Osteoblast (primary cell): Measurements from ENCODE around the gene TRIML2. TPM values are rescaled to one million over a fixed set of nuclear protein-coding genes. Genes with fewer than 3 reads are reported as not detected.
A peak's percentile ranks its signal among the peaks of the same experiment; 100 is the strongest.

Experiments used
- DNase-seq: peaks from one replicate; pipeline ENCODE4 v3.0.0; 2011; ENCODE audit warnings: low spot score, mixed read lengths; ENCODE audit not compliant: insufficient read length; ENCODE audit errors: missing footprints
- H2AFZ ChIP-seq: 2 replicates; pipeline ENCODE4 v1.6.0; 2011; ENCODE audit warnings: mild to moderate bottlenecking, low read length
- H3K27ac ChIP-seq: 2 replicates; pipeline ENCODE4 v1.5.1; 2011; ENCODE audit warnings: mild to moderate bottlenecking, low read depth, low read length, moderate library complexity
- H3K27me3 ChIP-seq: 2 replicates; pipeline ENCODE4 v1.6.0; 2012; ENCODE audit warnings: mild to moderate bottlenecking, control low read depth, inconsistent platforms, low read length, moderate library complexity; ENCODE audit not compliant: insufficient read depth
- H3K36me3 ChIP-seq: 2 replicates; pipeline ENCODE4 v1.5.1; 2011; ENCODE audit warnings: mild to moderate bottlenecking, low read length, control low read depth, moderate library complexity; ENCODE audit not compliant: insufficient read depth
- H3K4me1 ChIP-seq: 2 replicates; pipeline ENCODE4 v1.5.1; 2011; ENCODE audit warnings: mild to moderate bottlenecking, low read length, control low read depth, moderate library complexity; ENCODE audit not compliant: insufficient read depth
- H3K4me2 ChIP-seq: 2 replicates; pipeline ENCODE4 v1.6.0; 2011; ENCODE audit warnings: mild to moderate bottlenecking, low read length; ENCODE audit not compliant: insufficient read depth
- H3K4me3 ChIP-seq: fragments of 200-600 bp; sonication (generic); 3 replicates; pipeline ENCODE4 v1.5.1; 2012; ENCODE audit warnings: mild to moderate bottlenecking, low read length, inconsistent platforms; ENCODE audit not compliant: insufficient read depth
- H3K79me2 ChIP-seq: 2 replicates; pipeline ENCODE4 v1.6.0; 2012; ENCODE audit warnings: mild to moderate bottlenecking, low read length, control low read depth, inconsistent platforms; ENCODE audit not compliant: insufficient read depth
- H3K9me3 ChIP-seq: 2 replicates; pipeline ENCODE4 v1.5.1; 2011; ENCODE audit warnings: low read depth, low read length, control low read depth
- H4K20me1 ChIP-seq: 2 replicates; pipeline ENCODE4 v1.6.0; 2012; ENCODE audit warnings: mild to moderate bottlenecking, low read length, control low read depth; ENCODE audit not compliant: insufficient read depth
- CTCF ChIP-seq: IDR thresholded peaks from 2 replicates; pipeline ENCODE4 v1.5.1; 2011; ENCODE audit warnings: mild to moderate bottlenecking, low read depth, low read length, moderate library complexity; ENCODE audit errors: extremely low read depth
- total RNA-seq: library from RNA; depleted of rRNA; stranded (reverse); fragments of >200 nt; gene quantifications from 2 replicates; pipeline ENCODE4 v1.2.3, GENCODE V29; 2012

Gene TRIML2
- total RNA-seq, 1 donor = not detected

GRCh38 chr4:188130355-188130754, 21.0 kb upstream of the TRIML2 start:
- Histone ChIP-seq H3K36me3 (no peaks in the 10 kb centered on the region), H3K4me3 (no peak overlapping the region), H3K4me2 (no peak overlapping the region), H3K27ac (no peak overlapping the region), H2AFZ (no peak overlapping the region), H3K79me2 (no peaks in the 10 kb centered on the region), H3K9me3 (no peaks in the 10 kb centered on the region), H4K20me1 (no peaks in the 10 kb centered on the region), H3K27me3 (no peaks in the 10 kb centered on the region), H3K4me1 (peaks cover 13% of the 10 kb centered on the region)
- no peak for DNase-seq
- TF ChIP-seq CTCF = no peak

- no peaks in the 10 kb centered on the region for H3K9me3 ChIP-seq
- H4K20me1 ChIP-seq = no peaks in the 10 kb centered on the region
- H3K79me2 ChIP-seq = no peaks in the 10 kb centered on the region
- peak overlapping the region; percentile 32 for H3K27ac ChIP-seq
- DNase-seq = peak; percentile 71
- H3K36me3 ChIP-seq = no peaks in the 10 kb centered on the region
- H3K27me3 ChIP-seq = no peaks in the 10 kb centered on the region
- H3K4me2 ChIP-seq = peak overlapping the region; percentile 57
- no peak for TF ChIP-seq CTCF
- peaks cover 13% of the 10 kb centered on the region for H3K4me1 ChIP-seq
- no peak overlapping the region for H3K4me3 ChIP-seq
- no peak overlapping the region for H2AFZ ChIP-seq
These were observed 17.9 kb upstream of the TRIML2 start for GRCh38 chr4:188127214-188127874.

DNA sequence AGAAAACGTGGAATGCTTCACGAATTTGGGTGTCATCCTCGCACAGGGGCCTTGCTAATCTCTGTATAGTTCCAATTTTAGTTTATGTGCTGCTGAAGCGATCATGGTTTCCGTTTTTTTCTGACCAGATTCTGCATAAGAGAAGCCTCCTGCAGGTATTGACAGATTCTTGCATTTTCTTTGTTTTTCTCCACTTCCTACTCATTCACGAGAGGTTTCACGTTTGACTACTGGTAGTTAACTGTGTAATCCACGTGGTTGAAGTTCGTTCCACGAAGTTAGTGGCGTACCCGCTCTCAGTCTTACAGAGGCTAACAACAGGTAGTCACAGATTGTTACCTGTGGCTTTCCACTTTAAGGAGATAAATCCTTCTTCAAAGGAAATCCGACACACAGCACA, 12.1 kb upstream of the TRIML2 start:
- H3K79me2 ChIP-seq = no peaks in the 10 kb centered on the region
- H3K9me3 ChIP-seq = no peaks in the 10 kb centered on the region
- no peaks in the 10 kb centered on the region for H3K27me3 ChIP-seq
- TF ChIP-seq CTCF = no peak
- no peaks in the 10 kb centered on the region for H3K36me3 ChIP-seq
- H3K4me2 ChIP-seq = no peak overlapping the region
- H3K4me3 ChIP-seq = no peak overlapping the region
- H2AFZ ChIP-seq = no peak overlapping the region
- no peak for DNase-seq
- no peaks in the 10 kb centered on the region for H3K4me1 ChIP-seq
- H4K20me1 ChIP-seq = no peaks in the 10 kb centered on the region
- no peak overlapping the region for H3K27ac ChIP-seq

DNA sequence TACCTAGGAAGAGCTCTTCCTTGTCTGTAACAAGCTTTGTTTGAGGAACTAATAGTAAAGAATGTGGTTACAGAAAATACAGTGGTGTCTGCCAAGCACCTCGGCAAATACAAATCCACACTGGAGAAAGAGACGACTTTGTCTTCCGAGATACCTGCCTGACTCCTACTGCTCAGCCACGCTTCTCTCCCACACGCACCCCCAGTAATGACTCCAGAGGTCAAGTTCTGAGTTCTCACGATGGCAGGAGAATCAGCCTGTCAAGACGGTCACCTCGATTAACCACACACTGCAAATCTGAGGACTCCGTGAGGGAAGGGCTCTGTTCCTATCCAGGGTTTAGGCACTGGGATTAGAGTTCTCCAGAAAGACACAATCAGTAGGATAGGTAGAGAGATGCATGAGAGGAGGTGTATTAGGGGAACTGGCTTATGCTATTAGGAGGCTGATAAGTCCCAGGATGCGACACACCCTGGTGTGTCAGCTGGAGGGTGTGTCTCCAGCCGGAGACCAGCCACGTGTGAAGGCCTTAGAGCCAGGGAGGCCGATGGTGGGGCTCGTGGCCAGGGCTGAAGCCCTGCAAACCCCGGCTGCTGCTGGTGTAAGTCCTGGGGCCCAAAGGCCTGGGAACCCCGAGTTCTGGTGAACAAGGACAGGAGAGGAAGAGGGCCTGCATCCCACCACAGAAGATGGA, 8.4 kb upstream of the TRIML2 start:
- Histone ChIP-seq H3K27me3 (no peaks in the 10 kb centered on the region), H2AFZ (no peak overlapping the region), H3K4me2 (no peak overlapping the region), H3K79me2 (no peaks in the 10 kb centered on the region), H3K4me3 (no peak overlapping the region), H3K4me1 (no peaks in the 10 kb centered on the region), H4K20me1 (no peaks in the 10 kb centered on the region), H3K27ac (no peak overlapping the region), H3K9me3 (no peaks in the 10 kb centered on the region), H3K36me3 (no peaks in the 10 kb centered on the region)
- DNase-seq = peak; percentile 63
- TF ChIP-seq CTCF = no peak
